Caco-2 (cell line): ENCODE results near the gene PLXNA1. TPM values are rescaled to one million over a fixed set of nuclear protein-coding genes. Genes with fewer than 3 reads are reported as not detected.

Experiments used
- BruUV-seq: library from RNA; stranded (reverse); fragments of 400-500 nt; replicated peaks from 2 replicates; lab custom pipeline; 2021; lab: Mats Ljungman, UMichigan
- CTCF ChIA-PET: fragments of 300-600 bp; sonication (Branson Sonifier 250); formaldehyde crosslinking; loops from one replicate; lab custom pipeline; 2022; ENCODE audit warnings: antibody characterized with exemption; lab: Charles Lee
- POLR2A ChIA-PET: fragments of 300-600 bp; sonication (Branson Sonifier 250); formaldehyde crosslinking; loops from one replicate; lab custom pipeline; 2022; ENCODE audit warnings: antibody characterized with exemption; lab: Charles Lee
- DNase-seq, 2 experiments: peaks; one replicate each; pipeline versions ENCODE4 v3.0.0 to v3.0.0-alpha.2; 2020 to 2022
- H3K27me3 ChIP-seq: replicated peaks from 2 replicates; pipeline ENCODE4 v1.6.0; 2011; ENCODE audit warnings: low read length; ENCODE audit not compliant: control insufficient read depth, insufficient read depth
- H3K36me3 ChIP-seq: 2 replicates; pipeline ENCODE4 v1.5.1; 2011; ENCODE audit warnings: low read length; ENCODE audit not compliant: control insufficient read depth, insufficient read depth
- H3K4me1 ChIP-seq: fragments of 250-450 bp; sonication (Bioruptor Pico); 2 replicates; pipeline ENCODE4 v1.5.1; 2020; ENCODE audit warnings: mild to moderate bottlenecking
- H3K4me3 ChIP-seq: 2 replicates; pipeline ENCODE4 v1.5.1; 2011; ENCODE audit warnings: low read depth, mild to moderate bottlenecking, control low read depth, low read length
- H3K9me3 ChIP-seq: fragments of 250-450 bp; sonication (Bioruptor Pico); 2 replicates; pipeline ENCODE4 v1.5.1; 2020; ENCODE audit warnings: mild to moderate bottlenecking, moderate library complexity
- H3K27ac Mint-ChIP-seq: one replicate; pipeline ENCODE4 v1.8.0; 2022; ENCODE audit warnings: mixed read lengths; ENCODE audit not compliant: unreplicated experiment
- H3K27me3 Mint-ChIP-seq: one replicate; pipeline ENCODE4 v1.8.0; 2022; ENCODE audit warnings: mixed read lengths; ENCODE audit not compliant: insufficient read depth, unreplicated experiment
- H3K36me3 Mint-ChIP-seq: one replicate; pipeline ENCODE4 v1.8.0; 2022; ENCODE audit warnings: mild to moderate bottlenecking, mixed read lengths; ENCODE audit not compliant: insufficient read depth, unreplicated experiment
- H3K4me1 Mint-ChIP-seq: one replicate; pipeline ENCODE4 v1.8.0; 2022; ENCODE audit warnings: low read depth, mixed read lengths; ENCODE audit not compliant: unreplicated experiment
- H3K4me3 Mint-ChIP-seq: one replicate; pipeline ENCODE4 v1.8.0; 2022; ENCODE audit warnings: mild to moderate bottlenecking, moderate library complexity, mixed read lengths; ENCODE audit not compliant: unreplicated experiment
- H3K9me3 Mint-ChIP-seq: one replicate; pipeline ENCODE4 v1.8.0; 2022; ENCODE audit warnings: mixed read lengths; ENCODE audit not compliant: unreplicated experiment
- intact Hi-C: fragments of 100-400 bp; cut with micrococcal nuclease; formaldehyde crosslinking; loops from one replicate; pipeline ENCODE4 v1.10.0; 2022; ENCODE audit not compliant: unreplicated experiment
- total RNA-seq: library from RNA; stranded (reverse); gene quantifications from 2 replicates; pipeline ENCODE4 v1.2.3, GENCODE V29; 2022
- TF ChIP-seq, protein P1 (sequence below), 2 experiments: fragments of 200-600 bp in 1 of 2; IDR thresholded peaks; 1 replicate in 1 of 2; 2 replicates in 1 of 2; pipeline versions ENCODE4 v1.5.1 to v1.8.0; 2011 to 2022; ENCODE audit warnings: antibody characterized with exemption in 1 of 2, control low read depth in 1 of 2, inconsistent platforms in 1 of 2, low read depth in 1 of 2, low read length in 1 of 2, mild to moderate bottlenecking in 1 of 2, moderate library complexity in 1 of 2; ENCODE audit not compliant: insufficient read depth in 1 of 2, severe bottlenecking in 1 of 2, unreplicated experiment in 1 of 2

Gene PLXNA1
- total RNA-seq, 1 experiment from 2014 or later: 95.1 TPM

DNA sequence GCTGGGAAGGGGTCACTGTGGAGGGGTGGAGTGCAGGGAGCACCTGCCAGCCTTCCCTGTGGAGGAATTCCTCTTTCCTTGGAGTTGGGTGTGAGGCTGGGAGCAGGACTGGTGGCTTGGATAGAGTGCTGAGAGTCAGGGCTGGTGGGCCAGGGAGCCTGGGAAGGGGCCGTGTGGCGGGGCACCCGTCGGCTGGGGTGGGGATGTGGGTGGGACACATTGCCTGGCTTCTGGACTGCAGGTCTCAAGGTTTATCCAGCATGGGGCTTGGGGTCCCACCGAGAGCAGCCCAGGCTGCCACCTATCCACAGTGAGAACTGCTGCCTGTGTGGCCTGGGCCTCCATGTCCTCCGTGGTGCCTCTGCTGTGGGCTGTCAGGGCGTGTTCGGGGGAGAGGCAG, 4.7 kb downstream of the PLXNA1 start:
- no peaks in the 10 kb centered on the region for H3K27me3 ChIP-seq
- H3K4me3 ChIP-seq: no peak overlapping the region
- TF ChIP-seq, protein P1, sequence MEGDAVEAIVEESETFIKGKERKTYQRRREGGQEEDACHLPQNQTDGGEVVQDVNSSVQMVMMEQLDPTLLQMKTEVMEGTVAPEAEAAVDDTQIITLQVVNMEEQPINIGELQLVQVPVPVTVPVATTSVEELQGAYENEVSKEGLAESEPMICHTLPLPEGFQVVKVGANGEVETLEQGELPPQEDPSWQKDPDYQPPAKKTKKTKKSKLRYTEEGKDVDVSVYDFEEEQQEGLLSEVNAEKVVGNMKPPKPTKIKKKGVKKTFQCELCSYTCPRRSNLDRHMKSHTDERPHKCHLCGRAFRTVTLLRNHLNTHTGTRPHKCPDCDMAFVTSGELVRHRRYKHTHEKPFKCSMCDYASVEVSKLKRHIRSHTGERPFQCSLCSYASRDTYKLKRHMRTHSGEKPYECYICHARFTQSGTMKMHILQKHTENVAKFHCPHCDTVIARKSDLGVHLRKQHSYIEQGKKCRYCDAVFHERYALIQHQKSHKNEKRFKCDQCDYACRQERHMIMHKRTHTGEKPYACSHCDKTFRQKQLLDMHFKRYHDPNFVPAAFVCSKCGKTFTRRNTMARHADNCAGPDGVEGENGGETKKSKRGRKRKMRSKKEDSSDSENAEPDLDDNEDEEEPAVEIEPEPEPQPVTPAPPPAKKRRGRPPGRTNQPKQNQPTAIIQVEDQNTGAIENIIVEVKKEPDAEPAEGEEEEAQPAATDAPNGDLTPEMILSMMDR (IDR thresholded peaks at IDR 0.05; ENCODE audit: insufficient read depth in 1 of 2, low read depth in 1 of 2, low read length in 1 of 2, severe bottlenecking in 1 of 2, unreplicated experiment in 1 of 2): no peak
- Mint-ChIP-seq H3K27me3 (no peaks in the 10 kb centered on the region), H3K4me1 (no peaks in the 10 kb centered on the region), H3K9me3 (no peaks in the 10 kb centered on the region), H3K36me3 (peaks cover 6% of the 10 kb centered on the region), H3K27ac (no peak overlapping the region), H3K4me3 (no peak overlapping the region)
- peaks cover 9% of the 10 kb centered on the region; the same call in 1 of the 2 replicates for H3K4me1 ChIP-seq
- H3K9me3 ChIP-seq: no peaks in the 10 kb centered on the region
- ChIA-PET CTCF (no interaction called here), POLR2A (no interaction called here)
- intact Hi-C loops: no loop called here
- BruUV-seq: no TSS peak
- DNase-seq: no peak
- H3K36me3 ChIP-seq: peaks cover 2% of the 10 kb centered on the region; the same call in 1 of the 2 replicates

DNA sequence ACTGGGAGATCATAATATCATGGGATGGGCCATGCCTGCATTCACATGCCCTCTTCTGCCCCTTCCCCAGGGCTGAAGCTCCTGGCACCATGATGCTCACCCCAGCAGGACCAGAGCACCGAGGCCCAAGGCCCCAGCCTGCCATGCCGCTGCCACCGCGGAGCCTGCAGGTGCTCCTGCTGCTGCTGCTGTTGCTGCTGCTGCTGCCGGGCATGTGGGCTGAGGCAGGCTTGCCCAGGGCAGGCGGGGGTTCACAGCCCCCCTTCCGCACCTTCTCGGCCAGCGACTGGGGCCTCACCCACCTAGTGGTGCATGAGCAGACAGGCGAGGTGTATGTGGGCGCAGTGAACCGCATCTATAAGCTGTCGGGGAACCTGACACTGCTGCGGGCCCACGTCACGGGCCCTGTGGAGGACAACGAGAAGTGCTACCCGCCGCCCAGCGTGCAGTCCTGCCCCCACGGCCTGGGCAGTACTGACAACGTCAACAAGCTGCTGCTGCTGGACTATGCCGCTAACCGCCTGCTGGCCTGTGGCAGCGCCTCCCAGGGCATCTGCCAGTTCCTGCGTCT, 5.6 kb downstream of the PLXNA1 start:
- POLR2A ChIA-PET: no interaction called here
- TF ChIP-seq, protein P1 (IDR thresholded peaks at IDR 0.05; ENCODE audit: insufficient read depth in 1 of 2, low read depth in 1 of 2, low read length in 1 of 2, severe bottlenecking in 1 of 2, unreplicated experiment in 1 of 2): no peak
- DNase-seq: no peak
- peaks cover 6% of the 10 kb centered on the region for H3K36me3 Mint-ChIP-seq
- no peaks in the 10 kb centered on the region for H3K4me1 Mint-ChIP-seq
- H3K27me3 ChIP-seq: no peaks in the 10 kb centered on the region
- H3K36me3 ChIP-seq: peaks cover 2% of the 10 kb centered on the region; the same call in 1 of the 2 replicates
- H3K9me3 ChIP-seq: no peaks in the 10 kb centered on the region
- H3K27me3 Mint-ChIP-seq: no peaks in the 10 kb centered on the region
- BruUV-seq: no TSS peak
- no peak overlapping the region for H3K4me3 ChIP-seq
- H3K4me1 ChIP-seq: peaks cover 9% of the 10 kb centered on the region; the same call in 1 of the 2 replicates
- no peaks in the 10 kb centered on the region for H3K9me3 Mint-ChIP-seq
- CTCF ChIA-PET: no interaction called here
- H3K27ac Mint-ChIP-seq: no peak overlapping the region
- no peak overlapping the region for H3K4me3 Mint-ChIP-seq
- intact Hi-C loops: no loop called here

DNA sequence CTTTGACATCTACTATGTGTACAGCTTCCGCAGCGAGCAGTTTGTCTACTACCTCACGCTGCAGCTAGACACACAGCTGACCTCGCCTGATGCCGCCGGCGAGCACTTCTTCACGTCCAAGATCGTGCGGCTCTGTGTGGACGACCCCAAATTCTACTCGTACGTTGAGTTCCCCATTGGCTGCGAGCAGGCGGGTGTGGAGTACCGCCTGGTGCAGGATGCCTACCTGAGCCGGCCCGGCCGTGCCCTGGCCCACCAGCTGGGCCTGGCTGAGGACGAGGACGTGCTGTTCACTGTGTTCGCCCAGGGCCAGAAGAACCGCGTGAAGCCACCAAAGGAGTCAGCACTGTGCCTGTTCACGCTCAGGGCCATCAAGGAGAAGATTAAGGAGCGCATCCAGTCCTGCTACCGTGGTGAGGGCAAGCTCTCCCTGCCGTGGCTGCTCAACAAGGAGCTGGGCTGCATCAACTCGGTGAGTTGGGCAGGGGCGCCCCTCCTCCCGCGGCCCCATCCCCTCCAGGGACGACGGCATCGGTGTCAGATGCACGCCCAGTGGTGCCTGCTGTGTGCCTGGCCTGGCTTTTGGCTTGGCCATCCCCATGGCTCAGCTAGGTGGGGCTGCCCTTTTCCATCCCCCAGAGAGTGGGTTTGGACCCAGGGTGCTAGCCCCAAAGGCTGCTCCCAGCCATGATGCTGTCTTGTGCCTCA, 6.6 kb downstream of the PLXNA1 start:
- Mint-ChIP-seq H3K27me3 (no peaks in the 10 kb centered on the region), H3K4me1 (no peaks in the 10 kb centered on the region), H3K36me3 (peaks cover 6% of the 10 kb centered on the region), H3K4me3 (no peak overlapping the region), H3K9me3 (no peaks in the 10 kb centered on the region), H3K27ac (no peak overlapping the region)
- Histone ChIP-seq H3K27me3 (no peaks in the 10 kb centered on the region), H3K36me3 (peaks cover 2% of the 10 kb centered on the region), H3K4me1 (peaks cover 7% of the 10 kb centered on the region; the same call in 1 of the 2 replicates), H3K4me3 (no peak overlapping the region), H3K9me3 (no peaks in the 10 kb centered on the region)
- intact Hi-C loops: no loop called here
- TF ChIP-seq, protein P1 (IDR thresholded peaks at IDR 0.05; ENCODE audit: insufficient read depth in 1 of 2, low read depth in 1 of 2, low read length in 1 of 2, severe bottlenecking in 1 of 2, unreplicated experiment in 1 of 2): no peak
- POLR2A ChIA-PET: no interaction called here
- BruUV-seq: no TSS peak
- CTCF ChIA-PET: no interaction called here
- no peak for DNase-seq
